ENCODE measurements around the gene CTIF.

CTIF gene

DNA sequence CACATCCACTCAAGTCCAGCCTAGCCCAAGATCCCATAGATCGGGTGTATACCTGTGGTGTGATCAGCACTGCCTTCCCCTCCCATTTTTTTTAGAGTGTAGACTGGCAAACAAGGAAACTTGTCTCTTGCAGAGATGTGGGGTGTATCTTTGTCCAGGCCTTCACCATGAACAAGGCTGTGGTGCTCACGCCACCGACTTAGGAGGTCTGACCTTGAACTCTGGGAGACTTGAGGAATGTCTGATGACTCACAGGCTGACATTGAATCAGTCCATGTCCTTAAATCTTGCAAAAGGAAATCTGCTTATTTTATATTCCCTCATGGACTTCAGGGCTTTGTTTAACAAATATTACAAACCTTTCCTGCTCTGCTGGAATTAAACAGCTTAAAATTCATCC, 4.5 kb upstream of the CTIF start:
- Histone ChIP-seq H3K27ac (no peak overlapping the region), H3K36me3 (no peaks in the 10 kb centered on the region), H3K4me3 (ENCODE audit: low read depth in 1 of 2, low read length in 1 of 2) (no peak overlapping the region), H3K4me1 (ENCODE audit: control insufficient read depth in 1 of 2, insufficient read depth in 1 of 2, low read depth in 1 of 2, low read length in 1 of 2) (peaks cover 7 to 9% of the 10 kb centered on the region in 2 experiments), H3K27me3 (peaks cover 2% of the 10 kb centered on the region), H3K9me3 (no peaks in the 10 kb centered on the region)
- TF ChIP-seq, protein P1, sequence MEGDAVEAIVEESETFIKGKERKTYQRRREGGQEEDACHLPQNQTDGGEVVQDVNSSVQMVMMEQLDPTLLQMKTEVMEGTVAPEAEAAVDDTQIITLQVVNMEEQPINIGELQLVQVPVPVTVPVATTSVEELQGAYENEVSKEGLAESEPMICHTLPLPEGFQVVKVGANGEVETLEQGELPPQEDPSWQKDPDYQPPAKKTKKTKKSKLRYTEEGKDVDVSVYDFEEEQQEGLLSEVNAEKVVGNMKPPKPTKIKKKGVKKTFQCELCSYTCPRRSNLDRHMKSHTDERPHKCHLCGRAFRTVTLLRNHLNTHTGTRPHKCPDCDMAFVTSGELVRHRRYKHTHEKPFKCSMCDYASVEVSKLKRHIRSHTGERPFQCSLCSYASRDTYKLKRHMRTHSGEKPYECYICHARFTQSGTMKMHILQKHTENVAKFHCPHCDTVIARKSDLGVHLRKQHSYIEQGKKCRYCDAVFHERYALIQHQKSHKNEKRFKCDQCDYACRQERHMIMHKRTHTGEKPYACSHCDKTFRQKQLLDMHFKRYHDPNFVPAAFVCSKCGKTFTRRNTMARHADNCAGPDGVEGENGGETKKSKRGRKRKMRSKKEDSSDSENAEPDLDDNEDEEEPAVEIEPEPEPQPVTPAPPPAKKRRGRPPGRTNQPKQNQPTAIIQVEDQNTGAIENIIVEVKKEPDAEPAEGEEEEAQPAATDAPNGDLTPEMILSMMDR (IDR thresholded peaks at IDR 0.05), result no peak

DNA sequence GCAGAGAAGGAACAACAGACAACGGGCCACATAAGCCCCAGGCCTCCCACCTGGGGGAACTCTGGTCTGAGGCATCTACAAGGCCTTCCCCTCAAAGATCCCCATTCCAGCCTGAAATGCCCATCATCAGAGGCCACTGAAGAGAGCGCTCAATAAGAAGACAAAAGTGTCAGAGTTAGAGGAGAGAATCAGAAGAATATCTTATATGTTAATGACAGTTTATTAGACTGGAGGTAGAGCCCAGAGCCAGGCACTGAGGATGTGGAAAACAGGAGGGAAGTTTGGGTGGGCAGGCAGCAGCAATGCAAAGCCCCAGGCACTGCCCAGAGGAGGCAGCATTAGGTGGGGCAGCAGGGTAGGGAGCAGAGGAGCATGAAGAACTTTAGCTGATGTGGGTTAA, 2.9 kb upstream of the CTIF start:
- Histone ChIP-seq H3K36me3 (no peaks in the 10 kb centered on the region), H3K27ac (no peak overlapping the region), H3K4me1 (ENCODE audit: control insufficient read depth in 1 of 2, insufficient read depth in 1 of 2, low read depth in 1 of 2, low read length in 1 of 2) (peaks cover 14 to 15% of the 10 kb centered on the region in 2 experiments), H3K9me3 (no peaks in the 10 kb centered on the region), H3K27me3 (peaks cover 17% of the 10 kb centered on the region), H3K4me3 (ENCODE audit: low read depth in 1 of 2, low read length in 1 of 2) (no peak overlapping the region)
- TF ChIP-seq, protein P1 (IDR thresholded peaks at IDR 0.05), result no peak

DNA sequence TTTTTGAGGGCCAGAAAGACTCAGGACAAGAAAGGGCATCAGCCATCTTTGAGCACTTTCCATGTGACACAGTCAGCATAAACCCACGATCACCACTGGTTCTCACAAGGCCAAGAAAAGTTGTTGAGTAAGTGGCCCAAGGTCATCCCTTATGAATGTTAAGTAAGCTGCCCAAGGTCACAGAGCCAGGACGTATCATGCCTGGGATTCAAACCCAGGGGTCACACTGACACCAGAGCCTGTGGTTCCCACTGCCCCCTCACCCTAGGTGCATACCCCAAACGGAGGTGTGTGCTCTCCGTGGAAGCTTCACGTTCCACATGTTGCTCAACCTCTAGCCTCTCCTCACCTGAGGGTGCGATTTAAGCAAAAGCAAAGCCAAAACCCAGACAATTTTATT, 2.3 kb upstream of the CTIF start:
- H3K9me3 ChIP-seq, result no peaks in the 10 kb centered on the region
- H3K4me1 ChIP-seq (ENCODE audit: control insufficient read depth in 1 of 2, insufficient read depth in 1 of 2, low read depth in 1 of 2, low read length in 1 of 2), result peaks cover 18 to 19% of the 10 kb centered on the region in 2 experiments
- no peak overlapping the region for H3K27ac ChIP-seq
- TF ChIP-seq, protein P1 (IDR thresholded peaks at IDR 0.05), result no peak
- H3K27me3 ChIP-seq, result peaks cover 18% of the 10 kb centered on the region
- H3K36me3 ChIP-seq, result no peaks in the 10 kb centered on the region
- no peak overlapping the region for H3K4me3 ChIP-seq (ENCODE audit: low read depth in 1 of 2, low read length in 1 of 2)

DNA sequence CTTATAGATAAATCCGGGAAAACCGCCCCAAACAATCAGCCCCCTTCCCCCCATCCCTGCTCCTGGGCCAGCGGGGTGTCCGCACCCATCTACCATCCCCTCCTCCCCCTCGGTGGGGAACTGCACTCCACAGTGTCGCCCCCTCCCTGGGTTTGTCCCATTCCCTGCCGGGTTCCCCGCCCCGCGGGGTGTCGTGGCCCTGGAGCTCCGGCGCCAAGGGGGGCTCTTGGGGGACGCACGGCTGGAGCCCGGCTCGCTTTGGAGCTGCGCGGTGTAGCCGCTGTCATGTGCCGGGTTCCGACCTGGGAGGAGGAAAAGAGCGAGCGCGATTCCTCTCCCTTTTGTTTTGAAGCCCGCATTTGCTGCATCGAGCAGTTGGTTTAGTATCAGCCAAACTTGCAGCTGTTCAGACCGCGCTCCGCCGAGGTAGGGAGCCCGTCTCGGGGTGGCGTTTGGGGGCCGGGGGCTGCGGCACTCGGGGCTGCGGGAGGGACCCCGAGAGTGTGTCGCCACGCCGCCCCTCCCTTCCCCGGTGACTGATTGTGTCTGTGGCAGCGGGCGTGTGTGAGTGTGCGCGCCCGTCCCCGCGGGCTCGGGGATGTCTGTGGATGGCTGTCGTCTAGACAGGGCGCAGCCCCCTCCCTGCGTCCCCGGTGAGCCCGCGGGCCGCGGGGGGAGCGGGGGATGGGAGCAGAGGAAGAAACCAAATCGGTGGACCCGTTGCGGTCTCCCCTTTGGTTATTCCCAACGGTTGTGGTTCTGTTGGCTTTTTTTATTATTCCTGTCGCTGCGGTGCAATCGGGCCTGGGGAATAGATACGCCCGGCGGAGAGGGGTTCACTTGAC, 797 bp downstream of the CTIF start:
- peak overlapping the region; percentile 76 to 85 for H3K4me3 ChIP-seq (ENCODE audit: low read depth in 1 of 2, low read length in 1 of 2)
- peaks cover 18% of the 10 kb centered on the region for H3K27me3 ChIP-seq
- TF ChIP-seq, protein P1 (IDR thresholded peaks at IDR 0.05), result no peak
- no peaks in the 10 kb centered on the region for H3K9me3 ChIP-seq
- peaks cover 21% of the 10 kb centered on the region in 2 experiments for H3K4me1 ChIP-seq (ENCODE audit: control insufficient read depth in 1 of 2, insufficient read depth in 1 of 2, low read depth in 1 of 2, low read length in 1 of 2)
- no peaks in the 10 kb centered on the region for H3K36me3 ChIP-seq
- H3K27ac ChIP-seq, result peak overlapping the region; percentile 29

GRCh38 chr18:48540251-48541025, 1.6 kb downstream of the CTIF start:
- TF ChIP-seq, protein P1 (IDR thresholded peaks at IDR 0.05), result no peak
- H3K9me3 ChIP-seq, result no peaks in the 10 kb centered on the region
- H3K4me3 ChIP-seq (ENCODE audit: low read depth in 1 of 2, low read length in 1 of 2), result peak overlapping the region; percentile 76 to 85
- H3K27ac ChIP-seq, result peak overlapping the region; percentile 64
- H3K36me3 ChIP-seq, result no peaks in the 10 kb centered on the region
- peaks cover 18% of the 10 kb centered on the region for H3K27me3 ChIP-seq
- peaks cover 21% of the 10 kb centered on the region in 2 experiments for H3K4me1 ChIP-seq (ENCODE audit: control insufficient read depth in 1 of 2, insufficient read depth in 1 of 2, low read depth in 1 of 2, low read length in 1 of 2)
